Endothelial cell of umbilical vein (primary cell): ENCODE results near the gene SPOUT1. TPM values are rescaled to one million over a fixed set of nuclear protein-coding genes. Genes with fewer than 3 reads are reported as not detected.
"Not testable (repeated sequence)": the region's sequence is repeated elsewhere in the genome, so short reads cannot be mapped to it uniquely, and the experiment has no call there.

Source experiments
- BruUV-seq: library from RNA; stranded (reverse); fragments of 400-500 nt; replicated peaks from 2 replicates; lab custom pipeline; 2021; lab: Mats Ljungman, UMichigan
- CTCF ChIA-PET: fragments of 300-600, 350-600 bp; sonication (Branson Sonifier 250); formaldehyde crosslinking; loops from one replicate; lab custom pipeline; 2021; ENCODE audit warnings: antibody characterized with exemption, inconsistent platforms; lab: Charles Lee
- POLR2A ChIA-PET: fragments of 300-600, 350-600 bp; sonication (Branson Sonifier 250); formaldehyde crosslinking; loops from one replicate; lab custom pipeline; 2021; ENCODE audit warnings: antibody characterized with exemption, inconsistent platforms; lab: Charles Lee
- DNase-seq: peaks from one replicate; pipeline ENCODE4 v3.0.0-alpha.2; 2011; ENCODE audit warnings: low read depth, low spot score
- FAIRE-seq: peaks from 2 replicates; lab custom pipeline; 2011; peaks lifted over from hg19 to GRCh38; lab: Jason Lieb, UNC
- H2AFZ ChIP-seq: 2 replicates; pipeline ENCODE4 v1.6.0; 2012; ENCODE audit warnings: low read depth, low read length, control low read depth, inconsistent platforms
- H3K27ac ChIP-seq: 2 replicates; pipeline ENCODE4 v1.5.1; 2011; ENCODE audit warnings: low read depth, mild to moderate bottlenecking, control low read depth, low read length, moderate library complexity; ENCODE audit not compliant: insufficient read depth
- H3K27me3 ChIP-seq, 2 experiments: 2 replicates each; pipeline versions ENCODE4 v1.6.0 to v1.6.1; 2011; ENCODE audit warnings: low read length in 2 of 2, mixed read lengths in 1 of 2; ENCODE audit not compliant: control insufficient read depth in 2 of 2, insufficient read depth in 2 of 2
- H3K36me3 ChIP-seq, 2 experiments: 2 replicates in 1 of 2; 3 replicates in 1 of 2; pipeline ENCODE4 v1.5.1; 2011; ENCODE audit warnings: low read length in 2 of 2, mild to moderate bottlenecking in 1 of 2, moderate library complexity in 1 of 2; ENCODE audit not compliant: control insufficient read depth in 2 of 2, insufficient read depth in 2 of 2; ENCODE audit errors: extremely low read depth in 1 of 2
- H3K4me1 ChIP-seq: 3 replicates; pipeline ENCODE4 v1.5.1; 2011; ENCODE audit warnings: mild to moderate bottlenecking, low read length; ENCODE audit not compliant: control insufficient read depth, insufficient read depth; ENCODE audit errors: extremely low read depth
- H3K4me2 ChIP-seq: 2 replicates; pipeline ENCODE4 v1.6.1; 2011; ENCODE audit warnings: low read length, control low read depth, mixed read lengths; ENCODE audit not compliant: insufficient read depth
- H3K4me3 ChIP-seq, 3 experiments: fragments of 200-600 bp in 1 of 3; sonication (generic), shearing (Covaris generic) in 1 of 3; replicated peaks in 1 of 3; 2 replicates each; pipeline ENCODE4 v1.5.1; 2011 to 2016; ENCODE audit warnings: control low read depth in 3 of 3, low read length in 3 of 3, mild to moderate bottlenecking in 2 of 3, inconsistent platforms in 1 of 3, low read depth in 1 of 3, moderate library complexity in 1 of 3; ENCODE audit not compliant: insufficient read depth in 1 of 3
- H3K79me2 ChIP-seq: 2 replicates; pipeline ENCODE4 v1.6.0; 2012; ENCODE audit warnings: low read length, inconsistent platforms; ENCODE audit not compliant: control insufficient read depth, insufficient read depth
- H3K9ac ChIP-seq: replicated peaks from 2 replicates; pipeline ENCODE3; 2011; ENCODE audit warnings: low read length, control low read depth; ENCODE audit not compliant: insufficient read depth; ENCODE audit errors: extremely low read depth
- H3K9me1 ChIP-seq: replicated peaks from 3 replicates; pipeline ENCODE4 v1.6.0; 2011; ENCODE audit warnings: mild to moderate bottlenecking, low read length; ENCODE audit not compliant: control insufficient read depth, insufficient read depth; ENCODE audit errors: extremely low read depth
- H3K9me3 ChIP-seq: replicated peaks from 2 replicates; pipeline ENCODE4 v1.5.1; 2012; ENCODE audit warnings: low read length, inconsistent platforms; ENCODE audit not compliant: control insufficient read depth, insufficient read depth
- H4K20me1 ChIP-seq: replicated peaks from 2 replicates; pipeline ENCODE3; 2011; ENCODE audit warnings: mild to moderate bottlenecking, low read length; ENCODE audit not compliant: control insufficient read depth, insufficient read depth; ENCODE audit errors: extremely low read depth
- CTCF ChIP-seq, 2 donors: IDR thresholded peaks; 1 replicate in 1 of 2; 2 replicates in 1 of 2; pipeline ENCODE4 v1.5.1; 2011; ENCODE audit warnings: low read length in 2 of 2, mild to moderate bottlenecking in 2 of 2, moderate library complexity in 2 of 2, control low read depth in 1 of 2, inconsistent platforms in 1 of 2, low read depth in 1 of 2; ENCODE audit not compliant: insufficient read depth in 1 of 2; ENCODE audit errors: extremely low read depth in 1 of 2
- EZH2 ChIP-seq: IDR thresholded peaks from 2 replicates; pipeline ENCODE4 v1.6.1; 2012; ENCODE audit warnings: borderline replicate concordance, low read depth, mild to moderate bottlenecking, moderate library complexity, low read length, inconsistent platforms; ENCODE audit not compliant: severe bottlenecking
- FOS ChIP-seq: IDR thresholded peaks from 2 replicates; pipeline ENCODE4 v1.6.1; 2011; ENCODE audit warnings: mild to moderate bottlenecking, low read length, moderate library complexity, borderline replicate concordance; ENCODE audit not compliant: insufficient read depth
- GATA2 ChIP-seq: IDR thresholded peaks from 2 replicates; pipeline ENCODE4 v1.7.0; 2011; ENCODE audit warnings: low read depth, mild to moderate bottlenecking, moderate library complexity, mixed read lengths, low read length; ENCODE audit not compliant: insufficient read length, insufficient read depth
- JUN ChIP-seq: IDR thresholded peaks from 2 replicates; pipeline ENCODE4 v1.6.1; 2011; ENCODE audit warnings: borderline replicate concordance, low read depth; ENCODE audit not compliant: insufficient read length, insufficient read depth
- MAX ChIP-seq: IDR thresholded peaks from 2 replicates; pipeline ENCODE4 v1.6.1; 2011; ENCODE audit not compliant: insufficient read depth, insufficient read length
- MYC ChIP-seq: IDR thresholded peaks from one replicate; pipeline ENCODE4 v1.6.1; 2011; ENCODE audit warnings: mild to moderate bottlenecking, low read depth, low read length
- POLR2A ChIP-seq: IDR thresholded peaks from 2 replicates; pipeline ENCODE4 v1.6.1; 2012; ENCODE audit warnings: low read depth, mild to moderate bottlenecking, control low read depth, low read length
- POLR2AphosphoS5 ChIP-seq: IDR thresholded peaks from 2 replicates; pipeline ENCODE4 v1.6.1; 2012; ENCODE audit warnings: low read depth, mild to moderate bottlenecking, control low read depth, low read length, moderate library complexity; ENCODE audit not compliant: insufficient read depth
- dilution Hi-C: fragments of 300-500 bp; cut with MboI; formaldehyde crosslinking; loops from one replicate; pipeline ENCODE4 v1.15.0; 2019; ENCODE audit warnings: low sequenced_read_pairs; ENCODE audit not compliant: extremely low pct_ligation_motif_present
- intact Hi-C: fragments of 100-400 bp; cut with micrococcal nuclease; formaldehyde crosslinking; loops from one replicate; pipeline ENCODE4 v1.10.0; 2022
- polyA plus RNA-seq, 4 experiments: library from polyadenylated mRNA; depleted of rRNA in 3 of 4; stranded (reverse) in 3 of 4; unstranded in 1 of 4; fragments of >200 nt; gene quantifications; 2 replicates each; pipeline versions ENCODE4 v1.2.1 to v1.2.3, GENCODE V29; 2011 to 2012; ENCODE audit warnings: missing spikeins in 1 of 4
- total RNA-seq: library from RNA; stranded (reverse); gene quantifications from 2 replicates; pipeline ENCODE4 v1.2.3, GENCODE V29; 2021

Gene SPOUT1
- total and polyA plus RNA-seq, 2 donors (not counting 3 experiments of a cell fraction or from before 2014, with no cell fraction given) = 50.4 to 51.6 TPM

DNA sequence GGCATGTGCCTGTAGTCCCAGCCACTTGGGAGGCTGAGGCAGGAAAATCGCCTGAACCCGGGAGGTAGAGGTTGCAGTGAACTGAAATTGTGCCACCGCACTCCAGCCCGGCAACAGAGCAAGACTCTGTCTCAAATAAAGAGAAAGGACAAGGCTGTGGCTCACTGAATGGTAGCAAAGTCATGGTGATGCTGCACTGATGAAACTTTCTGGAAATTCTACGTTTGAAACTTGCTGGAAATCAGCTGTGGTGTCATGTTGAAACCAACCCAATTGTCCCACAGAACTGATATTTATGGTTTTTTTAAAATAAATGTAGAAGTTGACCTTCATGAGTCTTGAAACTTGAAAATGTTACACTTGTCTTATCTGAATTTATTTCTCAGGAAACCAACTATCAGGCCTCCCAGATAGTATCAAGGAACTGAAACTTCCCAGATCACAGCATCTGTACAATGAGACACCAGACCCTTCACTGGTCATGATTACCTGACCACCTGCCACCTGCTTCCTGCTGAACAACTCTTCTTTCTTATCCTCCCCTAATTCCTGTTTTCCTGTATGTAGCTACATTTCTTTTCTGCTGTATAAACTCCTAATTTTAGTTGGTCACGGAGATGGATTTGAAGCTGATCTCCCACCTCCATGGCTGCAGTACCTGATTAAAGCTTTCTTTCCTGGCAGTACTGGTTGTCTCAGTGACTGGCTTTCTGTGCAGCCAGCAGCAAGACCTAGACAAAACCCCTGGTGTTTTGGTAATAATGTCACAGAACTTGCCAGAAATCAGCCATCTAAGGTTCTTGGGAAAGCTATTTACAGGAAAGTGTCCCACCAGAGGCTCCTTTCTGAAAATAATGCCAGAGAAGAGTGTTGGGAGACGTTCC is 48.2 kb downstream of the SPOUT1 start:
- TF ChIP-seq POLR2AphosphoS5 = no peak
- TF ChIP-seq MYC = no peak
- TF ChIP-seq EZH2 = no peak
- TF ChIP-seq FOS = no peak
- no peak for TF ChIP-seq JUN
- no peak for TF ChIP-seq MAX
- no peak for TF ChIP-seq GATA2
- TF ChIP-seq CTCF (IDR thresholded peaks at IDR 0.05; ENCODE audit: extremely low read depth in 1 of 2, insufficient read depth in 1 of 2, low read depth in 1 of 2, low read length in 2 of 2) = no peak
- no peak for TF ChIP-seq POLR2A
- dilution Hi-C loops (no loop called here), intact Hi-C loops (no loop called here)
- H4K20me1 ChIP-seq = no peaks in the 10 kb centered on the region
- FAIRE-seq = no peak
- no peak overlapping the region for H3K9ac ChIP-seq
- ChIA-PET CTCF (interaction anchor here (1.1 to 2.2 kb wide), 5 partner anchors 9 to 79 kb away, joined by 3 to 7 read pairs (median 6); partner anchors contain the start of genes ENDOG and PKN3), POLR2A (no interaction called here)
- H3K79me2 ChIP-seq = no peaks in the 10 kb centered on the region
- no peaks in the 10 kb centered on the region for H3K9me1 ChIP-seq
- BruUV-seq = no TSS peak
- no peak overlapping the region for H3K4me3 ChIP-seq
- H3K36me3 ChIP-seq = no peaks in the 10 kb centered on the region
- no peak for DNase-seq
- H3K4me1 ChIP-seq = no peaks in the 10 kb centered on the region
- no peak overlapping the region for H2AFZ ChIP-seq
- no peaks in the 10 kb centered on the region for H3K9me3 ChIP-seq
- no peak overlapping the region for H3K4me2 ChIP-seq
- H3K27me3 ChIP-seq = no peaks in the 10 kb centered on the region
- no peak overlapping the region for H3K27ac ChIP-seq

DNA sequence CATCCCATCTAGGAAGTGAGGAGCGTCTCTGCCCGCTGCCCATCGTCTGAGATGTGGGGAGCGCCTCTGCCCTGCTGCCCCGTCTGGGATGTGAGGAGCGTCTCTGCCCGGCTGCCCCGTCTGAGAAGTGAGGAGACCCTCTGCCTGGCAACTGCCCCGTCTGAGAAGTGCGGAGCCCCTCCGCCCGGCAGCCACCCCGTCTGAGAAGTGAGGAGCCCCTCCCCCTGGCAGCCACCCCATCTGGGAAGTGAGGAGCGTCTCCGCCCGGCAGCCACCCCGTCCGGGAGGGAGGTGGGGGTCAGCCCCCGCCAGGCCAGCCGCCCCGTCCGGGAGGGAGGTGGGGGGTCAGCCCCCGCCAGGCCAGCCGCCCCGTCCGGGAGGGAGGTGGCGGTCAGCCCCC is 49.5 kb downstream of the SPOUT1 start:
- DNase-seq, CTCF ChIA-PET, BruUV-seq, H3K36me3 ChIP-seq, H3K9ac ChIP-seq, H3K27ac ChIP-seq, H4K20me1 ChIP-seq, dilution Hi-C loops, H3K4me2 ChIP-seq, H3K9me3 ChIP-seq, POLR2A ChIA-PET, H2AFZ ChIP-seq, H3K4me1 ChIP-seq, H3K9me1 ChIP-seq, H3K4me3 ChIP-seq, H3K79me2 ChIP-seq, H3K27me3 ChIP-seq, intact Hi-C loops, FAIRE-seq: not testable (repeated sequence)
